Measurements from ENCODE around the gene PLEKHN1.
"Not testable (repeated sequence)": the region's sequence is repeated elsewhere in the genome, so short reads cannot be mapped to it uniquely, and the experiment has no call there.

PLEKHN1 gene

DNA sequence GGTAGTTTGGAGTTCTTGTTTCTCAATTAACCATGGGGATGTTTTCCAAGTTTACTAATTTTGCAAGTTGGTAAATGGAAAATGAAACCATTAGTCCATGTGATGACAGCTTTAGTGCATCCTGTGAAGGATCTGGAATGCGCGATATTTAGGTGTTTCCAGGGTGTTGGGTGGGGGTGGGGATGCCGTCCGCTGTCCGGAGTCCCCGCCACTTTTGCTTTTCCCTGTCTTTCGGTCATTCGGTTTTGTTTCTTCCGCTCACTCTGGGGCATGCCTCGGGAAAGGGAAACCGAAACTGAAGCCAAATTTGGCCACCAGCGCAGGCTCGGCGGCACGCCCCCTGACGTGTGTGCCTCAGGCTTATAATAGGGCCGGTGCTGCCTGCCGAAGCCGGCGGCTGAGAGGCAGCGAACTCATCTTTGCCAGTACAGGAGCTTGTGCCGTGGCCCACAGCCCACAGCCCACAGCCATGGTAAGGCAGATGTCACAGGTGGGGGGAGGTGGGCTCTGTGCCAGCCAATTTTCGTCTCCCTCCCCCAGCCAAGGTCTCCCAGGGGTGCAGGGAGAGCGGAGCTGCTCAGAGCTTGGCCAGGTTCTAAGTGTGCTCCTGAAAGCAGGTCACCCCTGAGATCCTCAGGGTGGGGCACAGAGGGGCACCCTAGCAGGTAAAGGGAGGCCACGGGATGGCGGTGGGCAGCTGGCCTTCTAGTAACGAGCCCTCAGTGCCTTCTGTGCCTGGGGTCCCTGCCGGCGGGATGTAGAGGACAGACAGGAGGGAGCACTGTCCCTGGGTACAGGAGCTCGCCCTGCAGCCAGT lies 47.0 kb downstream of the PLEKHN1 start, which contains the start of gene ISG15:
ISG15 (plus strand) TSS at position 393 of the 817 bp plus-strand sequence; CDS start at position 470, 77 bp downstream.
- DNase-seq (ENCODE audit: extremely low read depth, low read depth) = peak; percentile 57
- TF ChIP-seq, protein P1, sequence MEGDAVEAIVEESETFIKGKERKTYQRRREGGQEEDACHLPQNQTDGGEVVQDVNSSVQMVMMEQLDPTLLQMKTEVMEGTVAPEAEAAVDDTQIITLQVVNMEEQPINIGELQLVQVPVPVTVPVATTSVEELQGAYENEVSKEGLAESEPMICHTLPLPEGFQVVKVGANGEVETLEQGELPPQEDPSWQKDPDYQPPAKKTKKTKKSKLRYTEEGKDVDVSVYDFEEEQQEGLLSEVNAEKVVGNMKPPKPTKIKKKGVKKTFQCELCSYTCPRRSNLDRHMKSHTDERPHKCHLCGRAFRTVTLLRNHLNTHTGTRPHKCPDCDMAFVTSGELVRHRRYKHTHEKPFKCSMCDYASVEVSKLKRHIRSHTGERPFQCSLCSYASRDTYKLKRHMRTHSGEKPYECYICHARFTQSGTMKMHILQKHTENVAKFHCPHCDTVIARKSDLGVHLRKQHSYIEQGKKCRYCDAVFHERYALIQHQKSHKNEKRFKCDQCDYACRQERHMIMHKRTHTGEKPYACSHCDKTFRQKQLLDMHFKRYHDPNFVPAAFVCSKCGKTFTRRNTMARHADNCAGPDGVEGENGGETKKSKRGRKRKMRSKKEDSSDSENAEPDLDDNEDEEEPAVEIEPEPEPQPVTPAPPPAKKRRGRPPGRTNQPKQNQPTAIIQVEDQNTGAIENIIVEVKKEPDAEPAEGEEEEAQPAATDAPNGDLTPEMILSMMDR (IDR thresholded peaks at IDR 0.05; ENCODE audit: low read depth, low read length) = no peak

DNA sequence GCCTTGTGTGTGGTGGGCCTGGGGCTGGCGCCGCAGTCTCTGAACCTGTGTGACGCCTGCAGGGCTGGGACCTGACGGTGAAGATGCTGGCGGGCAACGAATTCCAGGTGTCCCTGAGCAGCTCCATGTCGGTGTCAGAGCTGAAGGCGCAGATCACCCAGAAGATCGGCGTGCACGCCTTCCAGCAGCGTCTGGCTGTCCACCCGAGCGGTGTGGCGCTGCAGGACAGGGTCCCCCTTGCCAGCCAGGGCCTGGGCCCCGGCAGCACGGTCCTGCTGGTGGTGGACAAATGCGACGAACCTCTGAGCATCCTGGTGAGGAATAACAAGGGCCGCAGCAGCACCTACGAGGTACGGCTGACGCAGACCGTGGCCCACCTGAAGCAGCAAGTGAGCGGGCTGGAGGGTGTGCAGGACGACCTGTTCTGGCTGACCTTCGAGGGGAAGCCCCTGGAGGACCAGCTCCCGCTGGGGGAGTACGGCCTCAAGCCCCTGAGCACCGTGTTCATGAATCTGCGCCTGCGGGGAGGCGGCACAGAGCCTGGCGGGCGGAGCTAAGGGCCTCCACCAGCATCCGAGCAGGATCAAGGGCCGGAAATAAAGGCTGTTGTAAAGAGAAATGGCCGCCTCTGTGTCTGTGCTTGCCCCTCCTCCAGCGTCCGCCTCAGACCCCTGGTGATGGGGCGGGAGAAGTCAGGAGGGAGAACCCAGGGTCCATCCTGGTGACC lies 47.8 kb downstream of the PLEKHN1 start:
- no peak for DNase-seq (ENCODE audit: extremely low read depth, low read depth)
- TF ChIP-seq, protein P1 (IDR thresholded peaks at IDR 0.05; ENCODE audit: low read depth, low read length) = no peak

GRCh38 chr1:1014799-1015681 lies 48.8 kb downstream of the PLEKHN1 start:
- DNase-seq (ENCODE audit: extremely low read depth, low read depth) = no peak
- TF ChIP-seq, protein P1 (IDR thresholded peaks at IDR 0.05; ENCODE audit: low read depth, low read length) = peak; percentile 32

GRCh38 chr1:1017397-1018320 lies 51.4 kb downstream of the PLEKHN1 start:
- not testable (repeated sequence) for DNase-seq (ENCODE audit: extremely low read depth, low read depth)

- DNase-seq (ENCODE audit: extremely low read depth, low read depth) = not testable (repeated sequence)
These were observed 52.0 kb downstream of the PLEKHN1 start for GRCh38 chr1:1018321-1018685.

GRCh38 chr1:1019122-1019999 lies 53.1 kb downstream of the PLEKHN1 start:
- peak; percentile 67 for DNase-seq (ENCODE audit: extremely low read depth, low read depth)

More at GRCh38 chr1:1019122-1019999, 53.1 kb downstream of the PLEKHN1 start:
- TF ChIP-seq, protein P1 (IDR thresholded peaks at IDR 0.05; ENCODE audit: low read depth, low read length) = peak; percentile 33
